Activated T-helper 1 cell treated with anti-CD3 and anti-CD28 coated beads, Interleukin-2, amount 50 U/mL, for 16 hours (primary cell): ENCODE measurements around the gene CES5A.
"Not testable (repeated sequence)": the region's sequence is repeated elsewhere in the genome, so short reads cannot be mapped to it uniquely, and the experiment has no call there.

Source experiments
- DNase-seq, 2 donors: peaks; one replicate each; pipeline ENCODE4 v3.0.0-alpha.2; 2020; ENCODE audit warnings: low read depth in 1 of 2, low spot score in 1 of 2

Gene CES5A

GRCh38 chr16:55830658-55831294 is 44.4 kb downstream of the CES5A start:
- no peak for DNase-seq

- not testable (repeated sequence) for DNase-seq
Observed at GRCh38 chr16:55829232-55829631, 45.9 kb downstream of the CES5A start.

GRCh38 chr16:55828680-55829079 is 46.5 kb downstream of the CES5A start:
- no peak for DNase-seq

- no peak for DNase-seq
Observed at GRCh38 chr16:55825115-55825728, 50.0 kb downstream of the CES5A start.

GRCh38 chr16:55824473-55825000 is 50.6 kb downstream of the CES5A start:
- no peak for DNase-seq

GRCh38 chr16:55822280-55822810 is 52.8 kb downstream of the CES5A start:
- no peak for DNase-seq

- DNase-seq: no peak
Observed at GRCh38 chr16:55821210-55821609, 54.0 kb downstream of the CES5A start.

GRCh38 chr16:55820615-55821014 is 54.6 kb downstream of the CES5A start:
- no peak for DNase-seq

GRCh38 chr16:55817236-55817912 is 57.8 kb downstream of the CES5A start:
- no peak for DNase-seq

GRCh38 chr16:55816222-55816621 is 59.0 kb downstream of the CES5A start:
- DNase-seq: not testable (repeated sequence)

GRCh38 chr16:55815320-55815719 is 59.9 kb downstream of the CES5A start:
- no peak for DNase-seq

GRCh38 chr16:55814174-55814573 is 61.0 kb downstream of the CES5A start:
- not testable (repeated sequence) for DNase-seq

- DNase-seq: not testable (repeated sequence)
Observed at GRCh38 chr16:55813730-55814129, 61.4 kb downstream of the CES5A start.

GRCh38 chr16:55812951-55813350 is 62.2 kb downstream of the CES5A start:
- DNase-seq: no peak

- no peak for DNase-seq
Observed at GRCh38 chr16:55811811-55812210, 63.4 kb downstream of the CES5A start.

GRCh38 chr16:55810451-55810961 is 64.7 kb downstream of the CES5A start:
- no peak for DNase-seq

- no peak for DNase-seq
Observed at GRCh38 chr16:55809851-55810250, 65.3 kb downstream of the CES5A start.

- DNase-seq: no peak
Observed at GRCh38 chr16:55809386-55809785, 65.8 kb downstream of the CES5A start.

GRCh38 chr16:55808286-55808685 is 66.9 kb downstream of the CES5A start:
- not testable (repeated sequence) for DNase-seq

- not testable (repeated sequence) for DNase-seq
Observed at GRCh38 chr16:55805104-55805503, 70.1 kb downstream of the CES5A start.

- not testable (repeated sequence) for DNase-seq
Observed at GRCh38 chr16:55803681-55804080, 71.5 kb downstream of the CES5A start.
